Measurements from ENCODE around the gene CACNA1G. TPM values are rescaled to one million over a fixed set of nuclear protein-coding genes. Genes with fewer than 3 reads are reported as not detected.

The CACNA1G gene
- total and polyA plus RNA-seq, 2 donors from 2014 or later, result 0.06 TPM; not detected in 1

- H3K4me1 ChIP-seq (ENCODE audit: control insufficient read depth in 2 of 3, insufficient read depth in 2 of 3, low read depth in 1 of 3, low read length in 3 of 3), result peaks cover 0 to 35% (median 9%) of the 10 kb centered on the region in 3 donors
- H3K9me3 ChIP-seq (ENCODE audit: control insufficient read depth in 2 of 3, insufficient read depth in 1 of 3, low read length in 3 of 3), result no peaks in the 10 kb centered on the region
- H3K36me3 ChIP-seq (ENCODE audit: control insufficient read depth in 2 of 3, insufficient read depth in 3 of 3, low read length in 3 of 3), result peaks cover 0 to 3% (median 0%) of the 10 kb centered on the region in 3 donors
- FAIRE-seq, result no peak
- H3K27me3 ChIP-seq (ENCODE audit: control insufficient read depth, insufficient read depth, low read length), result no peaks in the 10 kb centered on the region
- peak overlapping the region; percentile 56 to 69 (median 65) for H3K4me3 ChIP-seq (ENCODE audit: low read length in 3 of 3)
- DNase-seq, result no peak
- no peak for TF ChIP-seq CTCF (IDR thresholded peaks at IDR 0.05; ENCODE audit: borderline replicate concordance, extremely low read depth, insufficient read depth)
- peak overlapping the region; percentile 89 to 91 for H3K27ac ChIP-seq (ENCODE audit: low read depth in 2 of 2, low read length in 2 of 2)
- intact Hi-C loops (cut with DNase I), result no loop called here
- H3K9ac ChIP-seq (ENCODE audit: low read length in 3 of 3), result peak overlapping the region; percentile 15 to 91 (median 65)
Observed at GRCh38 chr17:50533185-50533584, 27.3 kb upstream of the CACNA1G start.

GRCh38 chr17:50533720-50534148 is 26.8 kb upstream of the CACNA1G start:
- TF ChIP-seq CTCF (IDR thresholded peaks at IDR 0.05; ENCODE audit: borderline replicate concordance, extremely low read depth, insufficient read depth), result no peak
- DNase-seq (peak; percentile 79 to 86 (median 80)), FAIRE-seq (no peak)
- H3K9me3 ChIP-seq (ENCODE audit: control insufficient read depth in 2 of 3, insufficient read depth in 1 of 3, low read length in 3 of 3), result no peaks in the 10 kb centered on the region
- intact Hi-C loops (cut with DNase I), result no loop called here
- H3K4me3 ChIP-seq (ENCODE audit: low read length in 3 of 3), result peak overlapping the region; percentile 56 to 69 (median 65)
- peaks cover 0 to 39% (median 9%) of the 10 kb centered on the region in 3 donors for H3K4me1 ChIP-seq (ENCODE audit: control insufficient read depth in 2 of 3, insufficient read depth in 2 of 3, low read depth in 1 of 3, low read length in 3 of 3)
- peaks cover 0 to 5% (median 0%) of the 10 kb centered on the region in 3 donors for H3K36me3 ChIP-seq (ENCODE audit: control insufficient read depth in 2 of 3, insufficient read depth in 3 of 3, low read length in 3 of 3)
- no peaks in the 10 kb centered on the region for H3K27me3 ChIP-seq (ENCODE audit: control insufficient read depth, insufficient read depth, low read length)
- H3K9ac ChIP-seq (ENCODE audit: low read length in 3 of 3), result peak overlapping the region; percentile 15 to 91 (median 46)
- peak overlapping the region; percentile 89 to 91 for H3K27ac ChIP-seq (ENCODE audit: low read depth in 2 of 2, low read length in 2 of 2)

GRCh38 chr17:50534222-50534978 is 26.1 kb upstream of the CACNA1G start:
- DNase-seq (peak; percentile 63 to 91 (median 81)), FAIRE-seq (no peak)
- intact Hi-C loops (cut with DNase I), result no loop called here
- Histone ChIP-seq H3K27ac (ENCODE audit: low read depth in 2 of 2, low read length in 2 of 2) (peak overlapping the region; percentile 89 to 91), H3K4me1 (ENCODE audit: control insufficient read depth in 2 of 3, insufficient read depth in 2 of 3, low read depth in 1 of 3, low read length in 3 of 3) (peaks cover 0 to 43% (median 9%) of the 10 kb centered on the region in 3 donors), H3K9ac (ENCODE audit: low read length in 3 of 3) (peak overlapping the region in 2 of 3 donors; percentile 62 to 91), H3K36me3 (ENCODE audit: control insufficient read depth in 2 of 3, insufficient read depth in 3 of 3, low read length in 3 of 3) (peaks cover 0 to 5% (median 2%) of the 10 kb centered on the region in 3 donors), H3K9me3 (ENCODE audit: control insufficient read depth in 2 of 3, insufficient read depth in 1 of 3, low read length in 3 of 3) (no peaks in the 10 kb centered on the region), H3K4me3 (ENCODE audit: low read length in 3 of 3) (peak overlapping the region in 2 of 3 donors; percentile 65 to 69), H3K27me3 (ENCODE audit: control insufficient read depth, insufficient read depth, low read length) (no peaks in the 10 kb centered on the region)
- peak; percentile 16 for TF ChIP-seq CTCF (IDR thresholded peaks at IDR 0.05; ENCODE audit: borderline replicate concordance, extremely low read depth, insufficient read depth)

Data from kidney (tissue), 14 donors.